HG02870 (cell line): ENCODE results near the gene CTNNBL1.

ENCODE experiments used
- ATAC-seq: cut with Tn5 transposase; IDR thresholded peaks from one replicate; pipeline ENCODE4 v1.9.1; 2021; ENCODE audit warnings: mild to moderate bottlenecking, moderate library complexity; ENCODE audit not compliant: unreplicated experiment

The CTNNBL1 gene

DNA sequence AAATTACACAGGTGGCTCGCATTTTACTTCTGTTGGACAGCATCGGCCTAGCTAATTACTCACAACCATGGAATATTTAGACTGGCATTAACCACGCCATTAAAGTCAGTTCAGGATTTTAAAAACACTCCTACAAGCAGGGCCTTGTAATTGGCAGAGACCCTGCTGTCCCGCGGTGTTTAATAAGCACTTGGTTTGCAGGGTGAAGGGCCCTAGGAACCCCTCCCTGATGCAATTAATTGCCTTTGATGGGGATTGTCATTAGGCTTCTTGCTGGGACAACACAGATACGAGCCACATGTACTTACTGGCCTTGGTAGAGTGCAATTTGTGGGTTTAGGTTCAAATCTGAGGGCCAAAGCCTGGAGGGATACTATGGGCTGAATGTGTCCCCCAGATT is 201.3 kb downstream of the CTNNBL1 start:
- no peak for ATAC-seq

DNA sequence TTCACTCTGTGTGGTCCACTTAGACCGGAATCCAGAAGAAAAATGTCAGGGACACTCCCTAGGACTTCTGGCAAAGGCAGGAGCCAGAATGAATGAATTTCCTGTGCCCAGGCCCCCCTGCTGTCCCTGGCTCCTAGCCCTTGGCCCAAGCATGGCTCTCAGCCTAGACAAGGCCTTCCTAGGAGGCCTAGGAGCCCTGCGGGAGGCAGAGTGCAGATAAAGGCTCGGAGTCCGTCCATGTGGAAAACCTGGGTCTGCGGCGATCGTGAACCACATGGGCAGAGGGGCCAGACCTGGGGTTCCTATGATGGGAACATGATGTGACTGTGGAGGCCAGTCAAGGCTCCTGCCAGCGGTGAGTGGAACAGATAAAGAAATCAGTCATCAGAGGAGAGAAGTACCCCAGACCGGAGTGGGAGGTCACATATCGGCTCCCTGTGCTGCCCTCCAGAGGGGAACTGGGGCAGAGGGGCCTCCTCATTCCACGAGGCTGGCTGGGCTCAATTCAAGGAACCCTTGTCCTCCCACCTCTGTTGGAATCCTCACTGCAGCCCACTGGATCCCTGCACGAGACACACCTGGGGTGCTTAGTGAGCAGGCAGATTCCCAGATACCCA is 203.2 kb downstream of the CTNNBL1 start:
- ATAC-seq = no peak

DNA sequence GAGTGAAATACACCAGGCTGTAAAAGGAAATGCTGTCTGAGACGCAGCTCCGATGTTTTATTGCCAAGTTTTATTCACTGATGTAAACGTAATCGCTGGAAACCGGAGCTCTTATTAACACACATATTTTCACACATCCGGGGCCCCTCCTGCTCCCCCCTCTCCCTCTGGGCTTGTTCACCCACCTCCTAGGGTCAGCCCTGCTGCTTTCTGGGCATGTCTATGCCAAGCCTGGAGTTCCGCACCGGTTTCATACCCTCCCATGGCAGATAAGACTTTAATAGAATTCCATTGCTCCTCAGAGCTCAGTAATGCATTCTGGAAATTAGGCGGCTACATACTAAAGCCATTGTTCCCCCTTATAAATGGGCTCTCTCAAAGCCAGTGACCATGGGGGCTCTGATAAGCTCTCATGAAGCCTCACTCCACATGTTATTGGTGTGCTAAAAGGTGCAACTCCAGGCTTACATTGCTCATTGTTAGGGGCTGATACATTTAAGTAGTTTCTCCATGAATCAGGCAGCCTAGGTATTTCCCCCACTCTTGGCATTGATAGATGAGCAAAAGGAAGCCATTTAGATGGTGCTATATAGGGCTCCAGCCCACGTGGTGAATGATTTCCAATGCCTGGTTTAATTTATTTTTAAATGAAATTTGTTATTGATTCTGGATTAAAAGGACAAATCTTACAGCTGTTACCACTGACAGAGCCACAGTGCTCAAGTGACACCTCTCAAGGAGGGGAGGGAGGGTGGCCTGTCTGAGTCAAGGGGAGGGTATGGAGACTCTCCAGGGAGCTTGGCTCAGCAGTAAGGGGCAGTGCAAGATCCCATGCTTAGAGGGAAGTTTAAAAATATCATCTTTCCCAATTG is 204.6 kb downstream of the CTNNBL1 start:
- ATAC-seq = no peak

DNA sequence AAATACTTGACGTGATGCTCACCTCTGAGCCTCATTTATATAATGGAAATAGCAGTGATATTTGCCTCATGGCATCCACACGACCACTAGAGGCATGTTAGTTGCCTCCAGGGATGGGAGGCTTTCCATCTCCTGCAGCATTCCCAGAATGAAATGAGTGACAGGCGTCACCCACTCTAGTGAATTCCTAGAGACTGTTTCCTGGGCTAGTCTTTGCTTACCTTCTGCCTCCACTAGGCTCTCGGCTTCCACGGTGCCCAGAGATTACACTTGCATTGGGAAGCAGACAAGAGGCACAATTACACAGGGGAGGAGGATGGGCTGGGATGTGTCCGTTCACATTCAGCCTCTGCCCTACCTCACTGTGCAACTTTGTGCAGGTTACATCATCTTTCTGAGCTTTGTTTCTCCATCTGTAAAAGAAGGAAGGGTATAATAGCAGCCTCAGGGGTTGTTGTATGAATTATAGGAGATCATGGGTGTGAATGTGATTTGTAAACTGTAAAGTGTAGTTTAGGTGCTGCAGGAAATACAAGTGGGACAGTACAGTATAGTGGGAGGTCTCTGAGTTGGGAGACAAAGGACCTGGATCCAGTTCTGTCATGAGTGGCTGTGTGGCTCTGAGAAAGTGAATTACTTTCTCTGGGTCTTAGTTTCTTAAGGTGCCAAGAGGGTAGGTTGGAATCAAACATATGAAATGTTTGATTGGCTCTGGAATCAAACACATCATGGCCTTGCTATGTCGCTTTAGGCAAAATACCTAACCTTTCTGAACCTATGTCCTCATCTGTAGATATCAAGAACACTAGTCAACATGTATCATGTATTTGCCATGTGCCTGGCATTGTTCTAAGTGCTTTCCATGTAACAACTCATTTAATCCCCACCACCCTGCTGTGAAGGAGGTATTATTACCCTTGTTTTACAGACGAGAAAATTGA is 205.5 kb downstream of the CTNNBL1 start:
- no peak for ATAC-seq

DNA sequence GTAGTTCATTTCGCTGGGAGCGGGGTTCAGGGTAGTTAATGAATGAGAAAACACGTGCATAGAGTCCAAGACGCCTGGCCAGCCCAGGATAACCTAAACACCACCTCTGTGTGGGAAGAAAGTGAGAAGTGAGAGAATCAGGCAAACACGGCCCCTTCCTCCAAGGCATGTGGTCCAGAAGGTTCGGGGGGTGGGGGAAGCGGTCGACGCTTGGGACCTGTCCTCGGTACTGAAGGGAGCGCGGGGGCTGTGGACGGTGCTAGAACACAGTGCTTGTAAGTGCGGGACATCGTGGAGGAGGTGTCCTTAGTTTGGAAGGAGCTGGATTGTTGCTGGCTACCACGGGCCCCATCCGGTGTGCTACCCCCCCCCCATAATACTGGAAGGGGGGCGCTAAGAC is 207.4 kb downstream of the CTNNBL1 start:
- ATAC-seq = no peak

DNA sequence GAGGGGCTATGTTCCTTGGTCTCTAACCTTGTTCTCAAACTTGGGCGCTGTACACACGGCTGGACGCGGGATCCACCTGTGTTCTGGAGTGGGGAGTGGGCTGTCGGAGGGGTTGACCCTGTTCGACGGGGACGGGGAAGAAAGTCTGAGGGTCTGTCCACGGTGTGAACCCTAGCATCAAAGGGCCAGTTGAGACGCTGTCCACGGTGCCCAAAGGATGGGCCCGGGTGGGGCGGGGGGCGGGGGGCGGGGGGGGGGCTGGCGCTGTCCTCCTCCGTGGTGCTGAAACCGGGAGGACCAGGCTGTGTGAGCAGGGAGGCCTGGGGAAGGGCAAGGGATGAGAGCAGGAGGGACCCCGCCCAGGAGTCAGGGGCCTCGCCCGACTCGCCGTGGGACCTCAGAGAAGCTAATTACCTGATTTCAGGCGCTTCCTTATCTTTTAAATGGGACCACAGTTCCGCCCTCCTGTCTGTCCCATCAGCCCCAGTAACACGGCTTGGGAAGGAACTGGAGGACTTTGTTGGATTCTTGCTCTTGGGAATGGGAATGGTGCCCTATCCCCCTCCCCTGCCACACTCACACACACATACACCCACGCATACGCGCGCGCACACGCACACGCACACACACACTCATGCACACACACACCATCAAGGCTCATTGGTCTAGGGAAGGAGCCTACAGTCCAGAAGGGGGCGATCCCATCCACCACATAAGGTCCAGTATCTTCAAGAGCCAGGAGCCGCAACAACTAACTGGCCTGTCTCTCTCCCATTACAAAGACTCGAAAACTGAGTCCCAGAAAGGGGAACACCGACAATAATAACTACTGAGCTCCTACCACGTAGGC is 208.0 kb downstream of the CTNNBL1 start:
- ATAC-seq = no peak

DNA sequence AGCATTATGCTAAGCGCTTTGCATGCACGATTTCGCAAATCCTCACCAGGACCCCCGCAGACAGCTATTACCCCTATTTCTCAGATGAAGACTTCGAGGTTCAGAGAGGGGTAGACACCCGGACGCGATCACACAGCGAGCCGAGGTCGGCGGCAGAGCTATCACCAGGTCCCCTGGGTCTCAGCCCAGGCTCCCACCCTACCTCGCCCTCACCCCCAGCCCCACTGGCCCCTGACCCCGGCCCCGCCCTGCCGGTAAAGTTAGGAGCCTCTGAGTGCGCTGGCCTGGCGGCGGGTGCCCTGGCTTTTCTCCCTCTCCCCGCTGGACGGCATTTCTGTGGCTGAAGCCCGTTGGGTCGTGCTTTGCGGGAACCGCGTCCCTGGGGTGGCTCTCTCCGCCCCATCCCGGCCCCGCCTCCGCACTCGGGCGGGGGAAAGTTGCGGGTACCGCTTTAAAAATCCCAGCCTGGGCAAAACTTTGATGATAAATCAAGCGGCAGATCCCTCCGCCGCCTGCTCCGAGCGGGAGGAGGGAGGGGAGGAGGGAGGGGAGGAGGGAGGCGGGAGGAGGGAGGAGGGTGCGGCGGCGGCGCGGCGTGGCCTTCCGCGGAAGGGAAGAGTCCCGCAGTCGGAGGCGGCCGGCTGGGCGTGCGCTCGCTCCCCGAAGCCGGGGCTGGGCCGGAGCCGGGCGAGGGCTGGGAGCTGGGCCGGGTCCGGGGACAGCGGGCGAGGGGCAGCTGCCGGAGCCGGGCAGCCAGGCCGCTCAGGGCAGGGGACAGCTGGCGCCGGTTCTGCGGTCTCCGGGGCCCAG is 208.9 kb downstream of the CTNNBL1 start, which contains the start of gene VSTM2L:
VSTM2L (plus strand) TSS at position 624 of the 810 bp plus-strand sequence. CDS start 224 bp downstream, outside the sequence.
- ATAC-seq = no peak

DNA sequence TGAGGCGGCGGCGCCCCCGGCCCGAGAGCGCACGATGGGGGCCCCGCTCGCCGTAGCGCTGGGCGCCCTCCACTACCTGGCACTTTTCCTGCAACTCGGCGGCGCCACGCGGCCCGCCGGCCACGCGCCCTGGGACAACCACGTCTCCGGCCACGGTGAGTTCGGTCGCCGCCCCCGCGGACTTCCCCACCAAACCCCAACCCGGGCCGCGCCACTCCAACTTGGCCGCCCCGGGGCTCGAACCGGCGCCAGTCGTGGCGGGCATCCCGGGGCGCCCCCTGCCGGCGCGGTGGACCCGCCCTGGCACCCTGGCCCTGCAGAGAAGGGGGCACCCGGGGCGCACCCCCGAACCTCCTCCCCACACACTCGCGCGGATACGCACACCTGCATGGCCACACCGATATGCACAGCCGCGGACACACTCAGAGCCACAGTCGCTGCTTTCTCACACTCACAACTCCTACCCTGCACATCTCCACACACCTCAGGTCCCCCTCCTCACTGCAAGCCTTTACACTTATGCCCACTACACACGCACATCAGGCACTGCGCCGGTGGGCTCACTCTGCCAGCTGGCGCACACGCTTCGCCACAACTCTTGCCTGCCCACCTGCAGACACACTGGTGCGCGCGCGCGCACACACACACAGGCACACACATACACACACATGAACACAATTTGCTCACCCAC is 209.6 kb downstream of the CTNNBL1 start:
- no peak for ATAC-seq

DNA sequence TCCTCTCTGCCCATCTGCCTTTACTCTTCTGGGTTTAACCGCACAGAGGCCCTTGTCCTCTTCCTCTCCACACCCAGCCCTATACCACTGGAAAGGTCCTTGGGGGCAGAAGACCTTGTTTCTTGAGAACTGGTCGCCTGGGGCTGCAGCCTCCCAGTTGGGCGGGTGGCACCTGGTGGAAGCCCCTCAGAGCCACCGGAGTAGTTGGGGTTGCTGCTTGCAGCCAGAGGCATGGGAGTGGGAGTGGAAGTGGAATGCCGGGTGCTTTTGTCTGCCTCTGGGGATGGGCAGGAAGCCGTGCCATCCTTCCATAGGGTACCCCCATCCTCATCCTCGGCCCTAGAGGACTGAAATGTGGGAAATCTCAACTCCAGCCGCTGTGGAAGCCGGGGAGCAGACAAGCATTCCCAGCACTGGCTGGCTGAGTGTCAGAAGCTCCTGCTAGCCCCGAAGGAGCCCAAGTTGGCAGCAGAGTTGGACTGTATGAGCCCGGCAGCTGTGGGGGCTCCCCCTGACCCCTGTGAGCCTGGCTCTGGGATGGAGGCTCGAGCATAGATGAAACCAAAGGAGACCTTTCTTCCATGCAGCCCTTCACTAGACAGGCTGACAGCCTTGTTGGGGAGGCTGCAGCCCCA is 210.3 kb downstream of the CTNNBL1 start:
- no peak for ATAC-seq

DNA sequence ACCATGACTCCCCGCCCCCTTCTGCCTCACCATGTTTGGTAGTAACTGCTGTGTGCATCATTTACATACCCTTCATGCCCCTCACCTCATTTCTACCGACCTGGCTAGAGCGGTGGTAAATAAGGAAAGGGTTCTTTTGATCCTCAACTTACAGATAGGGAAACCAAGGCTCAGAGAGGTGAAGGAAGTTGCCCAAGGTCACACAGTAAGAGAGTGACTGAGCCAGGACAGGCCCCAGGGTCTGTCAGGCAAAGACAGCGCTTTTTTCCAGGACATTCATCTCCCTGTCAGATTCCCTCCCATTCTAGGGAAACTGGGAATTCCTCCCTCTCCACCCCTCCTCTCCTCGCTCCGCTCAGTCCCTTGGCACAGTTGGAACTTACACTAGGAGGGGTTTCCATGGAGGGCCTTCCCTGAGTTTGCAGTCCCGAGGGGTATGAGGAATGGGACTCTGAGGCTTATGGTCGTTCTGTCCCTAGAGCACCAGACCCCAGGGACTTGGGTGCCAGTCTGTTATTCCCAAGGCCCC is 211.1 kb downstream of the CTNNBL1 start:
- no peak for ATAC-seq

DNA sequence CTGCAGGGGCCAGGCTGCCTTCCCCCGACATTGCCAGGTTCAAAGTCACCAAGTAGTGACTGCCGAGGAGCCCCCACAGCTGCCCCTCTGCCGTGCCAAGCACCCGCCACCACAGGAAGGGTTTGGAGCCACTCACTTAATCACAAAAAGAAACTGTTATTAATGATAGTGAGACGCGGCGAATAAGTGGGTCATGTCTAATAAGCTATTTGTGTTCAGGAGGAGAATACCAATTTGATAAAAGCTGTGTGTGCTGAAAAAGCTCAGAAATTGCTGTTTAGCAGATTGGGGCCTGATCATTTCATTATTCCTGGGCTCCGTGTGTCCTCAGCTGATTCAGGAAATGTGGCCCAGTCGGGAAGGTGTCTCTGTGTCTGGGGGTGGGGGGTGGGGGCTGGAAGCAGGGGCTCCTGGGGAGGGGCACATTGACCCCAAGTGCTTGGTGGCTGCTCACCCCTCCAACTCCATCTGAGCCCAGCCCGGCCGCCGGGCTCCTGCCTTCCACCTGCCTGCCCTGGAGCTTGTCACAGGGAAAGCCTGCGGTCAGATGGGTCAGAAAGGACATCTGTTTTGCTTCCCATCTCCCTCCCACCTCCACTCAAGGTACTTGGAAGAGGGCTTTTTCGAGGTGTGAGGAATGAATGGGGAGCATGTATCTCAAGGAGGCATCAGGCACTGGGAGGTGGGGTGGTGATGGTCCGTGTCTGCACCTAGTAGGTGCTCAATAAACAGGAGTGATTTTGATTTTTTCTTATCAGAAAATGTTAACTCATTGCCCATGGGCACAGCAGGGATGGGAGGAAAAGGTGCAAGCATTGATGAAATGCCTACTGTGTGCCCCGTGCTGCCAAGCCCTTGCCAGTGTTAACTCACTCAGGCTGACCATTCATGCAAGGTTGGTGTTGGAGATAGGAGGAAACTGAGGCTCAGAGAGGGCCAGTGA is 212.1 kb downstream of the CTNNBL1 start:
- ATAC-seq = no peak

DNA sequence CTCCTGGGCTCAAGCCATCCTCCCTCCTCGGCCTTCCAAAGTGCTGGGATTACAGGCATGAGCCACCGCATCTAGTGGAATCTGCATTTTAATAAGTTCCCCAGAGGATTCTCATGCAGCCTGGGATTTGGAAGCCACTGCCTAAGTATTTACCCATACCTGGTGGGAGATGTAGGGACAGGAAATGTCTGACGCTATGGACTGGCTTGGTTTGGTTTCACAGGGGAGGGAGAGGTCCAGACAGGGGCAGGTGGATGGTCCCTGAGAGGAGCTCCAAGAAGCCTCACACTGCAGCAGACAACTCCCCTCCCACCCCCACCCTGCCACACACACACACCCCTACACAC is 213.5 kb downstream of the CTNNBL1 start:
- ATAC-seq = no peak

DNA sequence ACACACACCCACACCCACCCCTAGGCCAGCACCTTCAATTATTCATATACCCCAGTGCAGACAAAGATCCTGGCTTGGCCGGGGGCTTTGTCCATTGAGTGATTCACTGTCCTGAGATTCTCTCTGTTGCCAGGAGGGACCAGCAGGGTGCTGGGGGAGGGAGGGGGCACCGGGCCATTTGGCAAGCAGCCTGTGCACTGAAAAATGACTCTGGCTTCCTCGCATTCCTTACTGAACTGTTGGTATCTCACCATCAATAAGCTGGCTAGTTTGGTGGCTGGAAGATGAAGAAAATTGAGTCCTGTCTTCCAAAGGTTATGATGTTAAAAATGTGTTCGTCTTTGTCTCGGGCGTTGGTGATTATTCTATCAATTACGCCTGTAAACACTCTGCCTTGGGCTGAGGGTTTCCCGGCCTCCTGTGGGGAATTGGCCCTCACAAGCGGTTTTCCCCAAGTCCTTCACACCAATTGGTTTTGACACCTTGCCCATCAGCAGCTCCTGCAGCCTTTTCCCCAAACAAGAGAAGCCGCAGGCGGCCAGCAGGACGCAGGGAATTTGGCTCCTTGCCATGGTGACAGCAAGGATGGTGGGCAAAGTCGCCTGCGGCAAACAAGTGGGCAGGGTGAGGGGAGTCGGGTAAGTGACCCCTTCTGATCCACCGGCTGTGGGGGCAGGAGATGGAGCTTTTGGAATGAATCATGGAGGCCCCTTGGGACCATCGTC is 214.0 kb downstream of the CTNNBL1 start:
- no peak for ATAC-seq

DNA sequence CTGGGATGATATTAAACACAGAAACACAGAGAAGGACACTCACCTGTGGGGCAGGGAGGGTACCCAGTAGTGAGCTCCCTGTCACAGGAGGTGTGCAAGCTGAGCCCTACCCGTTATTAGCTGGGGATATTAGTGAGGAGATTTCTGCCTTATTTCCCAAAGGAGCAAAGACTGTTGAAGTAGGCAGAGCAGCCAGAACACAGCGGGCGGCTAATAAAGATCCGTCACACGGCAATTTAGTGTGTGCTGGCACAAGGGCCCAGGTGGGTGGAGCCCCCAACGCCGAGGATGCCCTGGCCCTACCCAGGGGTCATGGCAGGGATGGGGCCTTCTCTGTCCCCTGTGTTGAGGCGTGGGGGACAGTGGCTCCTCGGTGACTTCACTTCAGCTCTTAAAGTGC is 217.4 kb downstream of the CTNNBL1 start:
- no peak for ATAC-seq

DNA sequence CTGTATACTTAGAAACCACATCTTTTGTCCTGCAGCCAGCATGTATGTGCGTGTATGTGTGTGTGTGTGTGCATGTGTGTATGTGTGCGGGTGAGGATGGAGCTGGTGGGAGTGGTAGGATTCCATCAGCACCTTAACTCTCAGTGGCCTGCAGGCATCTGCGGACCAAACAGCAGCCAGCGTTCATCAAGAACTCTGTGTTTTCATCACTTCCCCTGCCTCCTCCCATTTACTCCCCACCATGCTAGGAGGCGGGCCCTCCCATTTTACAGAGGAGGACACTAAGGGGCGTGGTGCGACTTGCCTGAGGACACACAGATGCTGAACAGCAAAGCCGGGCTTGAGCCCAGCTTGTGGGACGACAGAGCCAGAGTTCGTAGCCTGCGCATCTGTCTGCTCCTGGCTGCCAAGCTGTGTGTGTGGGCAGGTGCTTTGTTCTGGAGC is 218.0 kb downstream of the CTNNBL1 start:
- ATAC-seq = no peak

DNA sequence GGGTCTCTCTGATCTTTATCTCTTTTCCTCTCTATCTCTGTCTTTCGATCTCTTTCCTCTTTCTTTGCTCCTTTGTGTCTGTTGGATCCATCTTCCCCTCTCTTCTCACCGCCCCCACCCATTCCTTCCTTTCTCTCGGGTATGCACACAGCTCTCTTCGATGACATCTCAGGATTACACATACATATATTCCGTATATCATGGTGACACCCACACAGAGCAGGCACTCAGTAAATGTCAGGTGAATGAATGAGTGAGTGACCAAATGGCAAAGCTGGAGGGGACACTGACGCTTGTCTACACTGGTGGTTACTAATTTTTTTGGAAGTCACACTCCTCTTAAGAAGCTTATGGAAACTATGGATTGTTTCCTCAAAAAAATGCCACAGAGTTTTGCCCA is 219.0 kb downstream of the CTNNBL1 start:
- ATAC-seq = no peak
